Stimulated activated CD8-positive, alpha-beta memory T cell treated with anti-CD3 and anti-CD28 coated beads, Interleukin-15, amount 100 ng/mL, for 48 hours (primary cell): ENCODE data around the gene ARPC5L.
"Not testable (repeated sequence)": the region's sequence is repeated elsewhere in the genome, so short reads cannot be mapped to it uniquely, and the experiment has no call there.

Experiments used
- DNase-seq, 2 donors: peaks; one replicate each; pipeline ENCODE4 v3.0.0-alpha.2; 2020; ENCODE audit warnings: low read depth in 2 of 2

Gene ARPC5L

DNA sequence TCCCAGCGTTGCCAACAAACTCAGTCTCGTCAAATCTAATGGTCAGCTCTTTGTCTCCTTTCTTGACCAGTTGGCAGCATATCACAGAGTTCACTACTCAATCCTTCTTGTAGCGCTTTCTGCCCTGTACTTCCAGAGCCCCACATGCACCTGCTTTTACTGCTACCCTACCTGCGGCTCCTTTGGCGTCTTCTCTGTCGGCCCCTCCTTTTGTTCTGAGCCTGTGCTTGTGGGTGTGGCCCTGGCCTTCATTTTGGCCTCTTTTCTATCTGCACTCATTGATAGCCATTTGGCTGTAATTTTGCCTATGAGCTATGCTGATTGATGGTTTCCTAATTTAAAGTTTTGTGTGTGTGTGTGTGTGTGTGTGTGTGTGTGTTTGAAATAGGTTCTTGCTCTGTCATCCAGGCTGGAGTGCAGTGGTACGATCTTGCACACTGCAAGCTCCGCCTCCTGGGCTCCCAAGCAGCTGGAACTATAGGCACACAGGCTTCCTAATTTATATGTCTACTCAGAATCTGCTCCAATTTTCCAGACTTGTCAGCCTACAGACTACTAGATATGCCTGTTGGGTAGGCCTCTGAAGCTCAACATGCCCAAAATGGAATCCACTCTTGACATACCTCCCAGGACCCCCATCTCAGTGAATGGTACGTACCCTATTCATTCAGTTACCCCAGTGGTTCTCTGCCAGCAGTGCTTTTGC, 32.3 kb downstream of the ARPC5L start:
- DNase-seq: no peak

DNA sequence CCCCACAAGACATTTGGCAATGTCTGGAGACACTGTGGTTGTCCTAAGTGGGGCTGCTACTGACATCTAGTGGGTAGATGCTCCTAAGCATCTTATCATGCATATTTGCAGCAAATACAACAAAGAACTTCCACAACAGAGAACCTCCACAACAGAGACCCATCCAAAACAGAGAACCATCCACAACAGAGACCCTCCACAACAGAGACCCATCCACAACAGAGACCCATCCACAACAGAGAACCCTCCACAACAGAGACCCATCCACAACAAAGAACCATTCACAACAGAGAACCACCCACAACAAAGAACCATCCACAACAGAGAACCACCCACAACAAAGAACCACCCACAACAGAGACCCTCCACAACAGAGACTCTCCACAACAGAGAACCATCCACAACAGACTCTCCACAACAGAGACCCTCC, 32.8 kb downstream of the ARPC5L start:
- DNase-seq: no peak

DNA sequence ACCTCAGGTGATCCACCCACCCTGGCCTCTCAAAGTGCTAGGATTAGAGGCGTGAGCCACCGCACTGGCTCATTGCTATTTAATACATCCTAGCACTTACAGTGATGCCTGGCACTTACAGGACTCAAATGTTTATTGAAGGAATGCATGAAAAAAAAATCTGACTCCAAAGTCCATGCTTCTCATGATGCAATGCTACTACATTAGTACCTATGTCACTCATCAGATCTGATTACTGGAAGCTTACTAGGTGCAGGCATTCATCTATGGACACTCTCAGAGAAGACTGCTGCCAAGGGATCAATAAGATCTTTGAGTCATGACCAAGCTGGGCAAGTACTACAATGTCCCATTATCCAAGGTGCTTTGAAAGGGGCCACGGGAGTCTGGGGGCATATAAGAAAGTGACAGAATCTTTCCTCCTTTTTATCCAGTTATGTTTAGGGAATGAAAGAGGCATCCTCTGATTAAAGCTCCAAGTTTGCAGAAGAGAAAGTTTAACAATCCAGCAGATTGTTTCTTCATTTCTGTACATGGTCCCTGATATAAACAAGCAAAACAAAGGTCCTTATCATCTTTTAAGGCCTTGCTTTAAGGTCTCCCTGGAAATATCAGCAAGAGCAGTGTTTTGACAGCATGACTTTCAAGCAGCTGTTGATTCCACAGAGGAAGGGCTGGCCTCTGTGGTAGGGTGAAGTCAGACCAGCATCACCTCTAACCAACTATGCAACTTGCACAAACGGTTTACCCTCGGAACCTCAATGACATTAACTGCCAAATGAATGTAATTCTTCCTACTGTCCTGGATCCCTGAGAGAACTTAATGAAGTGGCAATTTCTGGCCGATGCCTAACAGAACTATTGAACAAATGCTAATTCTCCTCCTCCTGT, 35.9 kb downstream of the ARPC5L start:
- no peak for DNase-seq

DNA sequence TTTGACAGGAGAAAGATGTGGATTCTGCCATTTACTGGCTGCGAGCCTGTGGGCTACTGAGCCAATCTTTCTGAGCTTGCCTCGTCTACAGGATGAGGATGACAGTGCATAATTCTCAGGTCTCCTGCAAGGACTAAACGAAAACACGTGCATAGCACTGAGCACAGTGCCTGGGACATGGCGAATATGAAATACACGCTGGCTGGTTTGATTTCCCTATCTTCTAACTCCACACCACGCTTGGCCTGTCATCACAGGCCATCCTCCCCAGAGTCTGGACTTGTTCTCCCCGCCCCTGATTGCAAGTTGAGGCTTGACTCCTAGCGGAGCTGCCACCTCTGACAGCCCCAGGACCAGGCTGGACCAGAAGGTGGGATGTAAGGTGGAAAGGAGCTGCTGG, 37.9 kb downstream of the ARPC5L start:
- no peak for DNase-seq

DNA sequence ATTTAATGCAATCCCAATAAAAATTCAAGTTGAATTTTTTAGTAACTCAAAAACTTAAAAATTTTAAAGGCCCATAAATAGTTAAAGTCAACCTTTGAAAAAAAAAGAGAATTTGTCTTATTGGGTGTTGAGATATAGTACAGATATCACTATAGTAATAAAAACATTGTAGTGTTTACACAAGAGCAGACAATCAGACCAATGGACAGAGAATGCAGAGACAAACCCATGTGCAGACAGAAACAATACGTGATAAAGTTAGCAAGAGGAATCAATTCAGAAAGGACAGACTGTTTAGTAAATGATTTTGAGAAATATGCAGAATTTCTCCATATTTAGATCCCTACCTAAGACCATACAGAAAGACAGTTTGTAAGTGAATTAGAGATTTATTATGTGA, 45.0 kb downstream of the ARPC5L start:
- no peak for DNase-seq

DNA sequence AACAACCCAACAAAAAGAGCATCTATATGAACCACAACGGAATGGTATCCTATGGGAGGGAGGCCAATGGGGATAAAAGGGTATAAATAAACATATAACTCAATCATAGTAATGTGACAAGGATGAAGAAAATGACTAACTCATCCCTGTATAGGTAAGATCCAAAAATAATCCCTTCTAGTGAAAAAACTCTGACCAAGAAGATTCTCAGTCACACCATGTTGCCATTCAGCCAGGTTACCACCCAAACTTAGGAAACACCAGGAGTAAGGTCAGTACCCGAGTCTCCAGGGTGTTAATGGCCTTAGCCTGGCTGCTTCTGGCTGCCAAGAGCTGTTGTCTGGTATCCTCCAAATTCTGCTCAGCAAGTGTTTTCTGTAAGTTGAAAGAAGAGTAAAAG, 46.2 kb downstream of the ARPC5L start:
- DNase-seq: no peak

DNA sequence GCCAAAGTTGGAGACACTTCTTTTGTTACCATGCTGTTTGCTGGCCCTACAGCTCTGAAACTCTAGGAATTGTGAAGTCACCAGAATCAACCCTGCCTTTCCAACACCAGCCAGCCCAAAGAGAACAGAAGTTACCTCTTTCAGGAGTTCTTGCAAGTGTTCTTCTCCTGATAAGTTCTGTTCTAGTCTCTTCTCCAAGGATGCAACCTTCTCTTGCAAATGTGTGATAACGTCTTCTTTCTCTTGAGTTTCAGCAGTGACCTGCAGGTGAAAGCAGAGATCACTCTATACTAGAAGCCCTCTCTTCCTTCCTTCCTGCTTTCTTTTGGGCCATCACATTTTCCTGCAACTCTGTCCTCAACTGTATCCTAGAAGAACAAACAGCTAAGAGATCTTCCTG, 49.8 kb downstream of the ARPC5L start:
- no peak for DNase-seq

DNA sequence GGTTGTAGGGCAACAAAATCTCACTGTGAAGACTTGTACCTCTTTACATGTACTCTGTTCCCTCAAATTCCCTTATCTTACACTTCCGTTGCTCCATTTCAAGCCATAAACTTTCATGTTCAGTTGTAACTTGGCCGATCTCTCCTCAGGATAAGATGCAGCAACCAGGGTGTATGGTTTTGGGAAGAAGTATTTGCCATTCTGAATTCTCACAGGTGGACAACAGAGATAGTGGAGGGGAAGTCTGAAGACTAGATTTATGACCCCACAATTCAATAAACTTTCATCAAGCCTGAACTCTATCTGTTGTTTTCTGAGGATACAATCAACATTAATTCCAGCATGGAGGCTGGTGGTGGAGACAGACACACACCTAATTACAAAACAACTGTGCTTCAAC, 51.4 kb downstream of the ARPC5L start:
- no peak for DNase-seq

DNA sequence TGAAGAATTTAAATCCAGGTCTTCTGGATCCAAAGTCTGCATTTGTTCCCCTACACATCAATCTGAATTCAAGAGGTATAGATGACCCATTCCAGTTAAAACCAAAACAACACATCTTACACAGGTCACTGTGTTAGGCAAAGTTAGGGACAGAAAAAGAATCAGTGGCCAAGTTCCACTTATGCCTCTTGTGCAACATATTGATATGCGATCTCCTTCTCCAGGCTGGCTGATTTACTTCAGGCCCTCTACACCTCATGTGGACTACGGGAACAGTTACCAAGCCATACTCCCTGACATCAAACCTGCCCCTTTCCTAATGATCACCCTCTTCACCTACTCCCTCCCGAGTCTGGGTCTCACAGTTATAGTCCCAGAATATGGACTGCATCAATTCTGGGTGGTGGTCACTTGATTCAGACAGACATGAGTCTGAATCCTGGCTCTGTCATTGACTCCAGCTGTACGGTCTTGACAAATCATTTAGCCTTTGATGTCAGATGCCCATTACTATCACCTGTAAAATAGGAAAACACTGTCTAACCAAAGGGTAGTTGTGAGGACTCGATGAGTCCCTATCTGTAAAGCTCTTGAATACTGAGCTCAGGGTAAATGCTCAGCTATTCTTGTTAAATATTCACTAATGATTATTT, 52.9 kb downstream of the ARPC5L start:
- no peak for DNase-seq

DNA sequence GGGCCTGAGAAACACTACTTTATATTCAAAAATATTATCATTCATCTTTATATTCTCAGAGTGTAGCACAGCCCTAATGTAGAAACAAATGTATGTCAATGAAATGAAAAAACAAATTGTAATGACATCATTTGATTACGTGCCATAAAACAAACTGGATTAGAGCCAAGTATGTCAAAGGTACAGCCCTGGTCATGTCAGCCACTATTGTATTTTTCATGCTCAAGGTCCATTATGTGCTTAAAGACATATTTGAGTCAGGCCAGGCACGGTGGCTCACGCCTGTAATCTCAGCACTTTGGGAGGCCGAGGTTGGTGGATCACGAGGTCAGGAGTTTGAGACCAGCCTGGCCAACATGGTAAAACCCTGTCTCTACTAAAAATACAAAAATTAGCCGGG, 58.5 kb downstream of the ARPC5L start:
- not testable (repeated sequence) for DNase-seq
